ENCODE measurements around the gene TBC1D5. TPM values are rescaled to one million over a fixed set of nuclear protein-coding genes. Genes with fewer than 3 reads are reported as not detected.

TBC1D5 gene
- total RNA-seq, 1 donor from 2014 or later = 67.1 TPM

GRCh38 chr3:17261627-17262369 lies 480.6 kb downstream of the TBC1D5 start:
- DNase-seq (ENCODE audit: low read depth) (peak; percentile 61), FAIRE-seq (no peak)
- H3K27me3 ChIP-seq (ENCODE audit: control insufficient read depth, insufficient read depth, low read length) = no peaks in the 10 kb centered on the region

DNA sequence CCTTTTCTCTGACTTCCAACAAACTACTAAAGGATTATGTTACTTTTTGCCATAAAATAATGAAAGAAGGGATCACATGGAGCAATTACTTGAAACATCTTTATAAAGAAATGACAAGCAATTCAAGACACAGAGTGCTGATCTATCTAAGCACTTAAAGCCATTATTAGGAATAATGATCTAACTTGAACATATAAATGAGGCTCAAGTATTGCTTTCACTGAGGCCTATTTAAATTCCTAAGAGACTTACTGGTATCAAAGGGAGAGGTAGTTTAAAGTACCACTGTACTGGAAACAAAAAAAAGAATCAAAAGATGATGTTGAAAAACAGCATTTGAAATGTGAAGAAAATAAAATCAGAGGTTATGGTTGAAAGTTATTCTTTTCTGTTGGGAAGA lies 482.2 kb downstream of the TBC1D5 start:
- Histone ChIP-seq H3K36me3 (ENCODE audit: control insufficient read depth, insufficient read depth, low read length) (no peaks in the 10 kb centered on the region), H3K27me3 (ENCODE audit: control insufficient read depth, insufficient read depth, low read length) (no peaks in the 10 kb centered on the region), H3K4me3 (ENCODE audit: low read depth, low read length) (no peak overlapping the region)
- TF ChIP-seq CTCF (IDR thresholded peaks at IDR 0.05; ENCODE audit: insufficient read depth, low read length, severe bottlenecking) = no peak
- no peak for DNase-seq (ENCODE audit: low read depth)
- FAIRE-seq = no peak

More at GRCh38 chr3:17261627-17262369, 480.6 kb downstream of the TBC1D5 start:
- Histone ChIP-seq H3K4me3 (ENCODE audit: low read depth, low read length) (no peak overlapping the region), H3K36me3 (ENCODE audit: control insufficient read depth, insufficient read depth, low read length) (no peaks in the 10 kb centered on the region)
- TF ChIP-seq CTCF (IDR thresholded peaks at IDR 0.05; ENCODE audit: insufficient read depth, low read length, severe bottlenecking) = no peak

DNA sequence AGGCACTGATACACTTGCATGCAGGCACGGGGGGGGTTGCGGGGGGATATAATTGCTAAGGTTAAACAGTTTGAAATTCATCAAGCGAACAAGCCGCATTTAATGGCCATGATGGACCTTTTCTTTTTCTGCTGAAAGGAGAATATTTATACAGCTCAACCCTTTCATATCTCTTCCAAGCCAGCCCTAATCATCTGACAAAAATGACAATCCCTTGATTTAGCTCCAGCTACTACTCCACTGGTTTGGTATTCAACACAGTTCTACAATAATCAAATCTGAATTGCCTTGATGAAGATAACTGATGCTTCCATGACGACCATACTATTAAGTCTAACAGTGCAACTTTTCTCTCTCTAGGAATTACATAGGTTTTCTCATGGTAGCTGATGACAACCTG lies 482.7 kb downstream of the TBC1D5 start:
- H3K27me3 ChIP-seq (ENCODE audit: control insufficient read depth, insufficient read depth, low read length) = no peaks in the 10 kb centered on the region
- no peak overlapping the region for H3K4me3 ChIP-seq (ENCODE audit: low read depth, low read length)
- TF ChIP-seq CTCF (IDR thresholded peaks at IDR 0.05; ENCODE audit: insufficient read depth, low read length, severe bottlenecking) = no peak
- H3K36me3 ChIP-seq (ENCODE audit: control insufficient read depth, insufficient read depth, low read length) = no peaks in the 10 kb centered on the region
- FAIRE-seq = no peak
- DNase-seq (ENCODE audit: low read depth) = no peak

DNA sequence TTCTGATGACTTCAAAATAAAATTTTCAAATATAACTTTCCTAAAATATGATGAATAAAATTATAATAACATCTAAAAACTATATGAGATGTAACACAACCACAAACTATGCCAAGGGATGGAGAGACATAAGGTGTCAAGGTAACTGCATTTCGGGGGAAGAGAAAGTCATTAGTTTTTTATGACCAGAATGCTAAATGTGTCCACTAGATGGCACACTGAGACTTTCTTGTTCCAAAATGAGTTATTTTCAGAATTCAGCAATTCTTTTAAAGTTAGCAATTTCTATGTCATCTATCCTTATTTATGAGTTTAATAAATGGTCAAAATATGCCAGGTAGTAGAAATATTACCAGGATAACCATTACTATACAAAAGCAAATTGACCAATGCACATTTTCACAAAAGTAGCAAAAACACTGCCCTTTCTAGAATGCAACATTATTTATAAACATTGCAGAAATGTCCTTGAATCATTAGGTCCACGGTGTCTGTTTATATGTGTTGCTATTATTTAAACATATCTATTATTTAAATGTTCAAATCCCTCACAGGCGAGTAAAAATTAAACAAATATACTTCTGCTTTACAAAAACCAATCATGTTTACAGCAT lies 483.5 kb downstream of the TBC1D5 start:
- FAIRE-seq = no peak
- Histone ChIP-seq H3K27me3 (ENCODE audit: control insufficient read depth, insufficient read depth, low read length) (no peaks in the 10 kb centered on the region), H3K36me3 (ENCODE audit: control insufficient read depth, insufficient read depth, low read length) (no peaks in the 10 kb centered on the region), H3K4me3 (ENCODE audit: low read depth, low read length) (no peak overlapping the region)
- TF ChIP-seq CTCF (IDR thresholded peaks at IDR 0.05; ENCODE audit: insufficient read depth, low read length, severe bottlenecking) = peak; percentile 56
- DNase-seq (ENCODE audit: low read depth) = peak; percentile 41

GRCh38 chr3:17257269-17257668 lies 485.2 kb downstream of the TBC1D5 start:
- FAIRE-seq (no peak), DNase-seq (ENCODE audit: low read depth) (no peak)
- Histone ChIP-seq H3K36me3 (ENCODE audit: control insufficient read depth, insufficient read depth, low read length) (no peaks in the 10 kb centered on the region), H3K4me3 (ENCODE audit: low read depth, low read length) (no peak overlapping the region), H3K27me3 (ENCODE audit: control insufficient read depth, insufficient read depth, low read length) (no peaks in the 10 kb centered on the region)
- no peak for TF ChIP-seq CTCF (IDR thresholded peaks at IDR 0.05; ENCODE audit: insufficient read depth, low read length, severe bottlenecking)

Data from bronchial epithelial cell (primary cell).